Upper lobe of left lung (tissue), 6 donors: Measurements from ENCODE around the gene TMEM44. TPM values are rescaled to one million over a fixed set of nuclear protein-coding genes. Genes with fewer than 3 reads are reported as not detected.

Experiments
- ATAC-seq, 2 donors: fragments of 200-7000 bp; cut with Tn5 transposase; one replicate each; pipeline ENCODE4 v1.9.1; 2022; ENCODE audit warnings: mild to moderate bottlenecking in 2 of 2, moderate library complexity in 2 of 2; ENCODE audit not compliant: low FRiP score in 2 of 2
- DNase-seq, 2 donors: peaks; one replicate each; pipeline ENCODE4 v3.0.0-alpha.2; 2019 to 2020
- H3K27ac ChIP-seq, 4 donors: fragments of 200-600 bp; sonication (generic); one replicate each; pipeline ENCODE4 v1.5.1; 2016 to 2019
- H3K27me3 ChIP-seq, 4 donors: fragments of 200-600 bp; sonication (generic); one replicate each; pipeline ENCODE4 v1.5.1; 2017 to 2019
- H3K36me3 ChIP-seq, 4 donors: fragments of 200-600 bp; sonication (generic); one replicate each; pipeline ENCODE4 v1.5.1; 2016 to 2019
- H3K4me1 ChIP-seq, 4 donors: fragments of 200-600 bp; sonication (generic); one replicate each; pipeline ENCODE4 v1.5.1; 2018 to 2019
- H3K4me3 ChIP-seq, 4 donors: fragments of 200-600 bp; sonication (generic); one replicate each; pipeline ENCODE4 v1.5.1; 2017 to 2019; ENCODE audit warnings: mild to moderate bottlenecking in 2 of 4, moderate library complexity in 1 of 4
- H3K9me3 ChIP-seq, 4 donors: fragments of 200-600 bp; sonication (generic); one replicate each; pipeline ENCODE4 v1.5.1; 2018 to 2019
- CTCF ChIP-seq, 6 experiments: fragments of 450-650 bp in 4 of 6; fragments of 200-600 bp in 2 of 6; sonication (generic) in 2 of 6; IDR thresholded peaks; one replicate each; pipeline ENCODE4 v1.5.1; 2016 to 2019; ENCODE audit warnings: antibody characterized with exemption in 6 of 6
- EP300 ChIP-seq, 4 donors: sonication (generic); formaldehyde crosslinking; IDR thresholded peaks; one replicate each; pipeline ENCODE4 v1.5.1; 2017; ENCODE audit warnings: antibody characterized with exemption in 4 of 4, control low read depth in 2 of 4
- POLR2A ChIP-seq, 4 donors: fragments of 450-650 bp; IDR thresholded peaks; one replicate each; pipeline ENCODE4 v1.5.1; 2016 to 2017; ENCODE audit warnings: antibody characterized with exemption in 4 of 4, mild to moderate bottlenecking in 2 of 4
- POLR2AphosphoS5 ChIP-seq, 2 donors: sonication (generic); formaldehyde crosslinking; IDR thresholded peaks; one replicate each; pipeline ENCODE4 v1.5.1; 2017; ENCODE audit warnings: antibody characterized with exemption in 2 of 2
- WGBS, 2 donors: methylation state at CpG; one replicate each; pipeline ENCODE4 v1.1.5; 2017 to 2018; 5-methylcytosine and 5-hydroxymethylcytosine counted together
- total RNA-seq, 6 donors: library from RNA; depleted of rRNA in 4 of 6; stranded (reverse); fragments of >200 nt in 4 of 6; gene quantifications; one replicate each; pipeline versions ENCODE4 v1.1.0 to v1.2.1, GENCODE V29; 2016 to 2021
- donor health status: DM: no; HTN: no; CAD: no; lungs with moderate emphysema.
- donor health status: DM: no; HTN: yes; CAD: no; lungs with severe emphysema.

The TMEM44 gene
- total RNA-seq, 6 donors from 2014 or later: 12.9 to 39.3 (median 22.1) TPM

GRCh38 chr3:194588236-194588635 lies 45.0 kb downstream of the TMEM44 start:
- 91 to 94% methylated on average over 12 to 13 of the region's 13 CpGs for WGBS, 2 donors
- Histone ChIP-seq H3K27ac (no peak overlapping the region), H3K9me3 (no peaks in the 10 kb centered on the region), H3K4me1 (peaks cover 6 to 20% (median 17%) of the 10 kb centered on the region in 4 donors), H3K27me3 (no peaks in the 10 kb centered on the region), H3K36me3 (peaks cover 0 to 34% (median 9%) of the 10 kb centered on the region in 4 donors), H3K4me3 (no peak overlapping the region)
- TF ChIP-seq POLR2A (IDR thresholded peaks at IDR 0.05) (no peak), CTCF (IDR thresholded peaks at IDR 0.05) (no peak), POLR2AphosphoS5 (IDR thresholded peaks at IDR 0.05) (no peak)
- DNase-seq (no peak), ATAC-seq (no peak)

DNA sequence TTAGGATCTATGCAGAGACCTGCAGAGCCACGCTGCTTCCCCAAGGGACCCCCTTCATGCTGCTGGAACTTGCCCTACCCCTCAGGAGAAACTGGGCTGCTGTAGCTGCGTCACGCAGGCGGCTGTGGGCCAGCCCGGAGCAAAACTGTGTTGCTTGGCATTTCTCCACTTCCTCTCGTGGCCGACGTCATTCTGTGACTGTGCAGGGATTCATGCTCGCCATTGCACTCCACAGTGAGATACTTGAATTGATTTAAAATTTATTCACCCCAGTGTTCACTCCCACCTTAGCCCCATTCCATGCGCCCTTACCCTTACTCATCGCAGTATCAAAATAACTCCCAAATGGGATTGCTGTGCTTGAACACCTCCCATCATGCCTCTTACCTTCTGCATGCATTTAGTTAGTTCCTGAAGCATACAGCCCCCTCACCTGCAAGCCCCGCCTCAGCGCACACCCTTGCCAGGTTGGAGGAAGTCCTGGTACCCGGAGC lies 45.7 kb downstream of the TMEM44 start:
- DNase-seq (peak; percentile 61 to 62), ATAC-seq (peak in 1 of 2 donors; percentile 59)
- 62 to 74% methylated on average over 14 of the region's 14 CpGs for WGBS, 2 donors

DNA sequence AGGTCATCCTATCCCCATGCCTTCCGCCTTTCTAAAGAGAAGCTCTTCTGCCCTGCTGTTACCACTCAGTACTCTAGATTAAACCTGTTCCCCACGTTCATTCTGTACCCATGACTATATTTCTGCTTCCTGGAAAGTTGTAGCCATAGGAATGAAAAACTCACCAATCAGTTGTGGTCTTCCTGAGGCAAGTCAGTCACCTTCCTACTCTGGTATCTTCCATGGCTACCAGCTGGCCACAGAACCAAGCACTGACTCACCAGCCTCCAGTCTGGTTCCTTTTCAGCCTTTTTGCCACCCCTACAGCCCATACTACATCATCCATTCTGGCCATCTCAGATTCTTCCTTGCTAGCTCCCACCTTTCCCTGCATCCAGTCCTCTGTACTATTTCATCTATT lies 46.4 kb downstream of the TMEM44 start:
- H3K4me1 ChIP-seq: peaks cover 6 to 20% (median 17%) of the 10 kb centered on the region in 4 donors
- ATAC-seq: no peak
- H3K27ac ChIP-seq: peak overlapping the region in 3 of 4 donors; percentile 32 to 52 (median 49)
- no peaks in the 10 kb centered on the region for H3K27me3 ChIP-seq
- DNase-seq: no peak
- H3K9me3 ChIP-seq: no peaks in the 10 kb centered on the region
- WGBS, 2 donors: 65 to 85% methylated on average over 2 of the region's 2 CpGs
- H3K36me3 ChIP-seq: peaks cover 0 to 34% (median 9%) of the 10 kb centered on the region in 4 donors
- TF ChIP-seq POLR2AphosphoS5 (IDR thresholded peaks at IDR 0.05) (peak in 1 of 2 donors; percentile 13), POLR2A (IDR thresholded peaks at IDR 0.05) (peak in 1 of 4 donors; percentile 12), CTCF (IDR thresholded peaks at IDR 0.05) (no peak)
- no peak overlapping the region for H3K4me3 ChIP-seq

More for the DNA sequence above, 45.7 kb downstream of the TMEM44 start:
- Histone ChIP-seq H3K27me3 (no peaks in the 10 kb centered on the region), H3K27ac (peak overlapping the region in 2 of 4 donors; percentile 32 to 52), H3K36me3 (peaks cover 0 to 34% (median 9%) of the 10 kb centered on the region in 4 donors), H3K4me1 (peaks cover 6 to 20% (median 17%) of the 10 kb centered on the region in 4 donors), H3K4me3 (no peak overlapping the region), H3K9me3 (no peaks in the 10 kb centered on the region)
- no peak for TF ChIP-seq POLR2AphosphoS5 (IDR thresholded peaks at IDR 0.05)
- no peak for TF ChIP-seq CTCF (IDR thresholded peaks at IDR 0.05)
- TF ChIP-seq EP300 (IDR thresholded peaks at IDR 0.05): no peak
- TF ChIP-seq POLR2A (IDR thresholded peaks at IDR 0.05): no peak

- no peak for TF ChIP-seq POLR2AphosphoS5 (IDR thresholded peaks at IDR 0.05)
- no peak for TF ChIP-seq POLR2A (IDR thresholded peaks at IDR 0.05)
- TF ChIP-seq CTCF (IDR thresholded peaks at IDR 0.05): no peak
- TF ChIP-seq EP300 (IDR thresholded peaks at IDR 0.05): no peak
- Histone ChIP-seq H3K4me3 (no peak overlapping the region), H3K27me3 (no peaks in the 10 kb centered on the region), H3K27ac (no peak overlapping the region), H3K36me3 (peaks cover 0 to 34% (median 9%) of the 10 kb centered on the region in 4 donors), H3K4me1 (peaks cover 6 to 20% (median 17%) of the 10 kb centered on the region in 4 donors), H3K9me3 (no peaks in the 10 kb centered on the region)
- DNase-seq (no peak), ATAC-seq (no peak)
- 82 to 87% methylated on average over 5 of the region's 5 CpGs for WGBS, 2 donors
These were observed 47.3 kb downstream of the TMEM44 start for GRCh38 chr3:194585880-194586281.

DNA sequence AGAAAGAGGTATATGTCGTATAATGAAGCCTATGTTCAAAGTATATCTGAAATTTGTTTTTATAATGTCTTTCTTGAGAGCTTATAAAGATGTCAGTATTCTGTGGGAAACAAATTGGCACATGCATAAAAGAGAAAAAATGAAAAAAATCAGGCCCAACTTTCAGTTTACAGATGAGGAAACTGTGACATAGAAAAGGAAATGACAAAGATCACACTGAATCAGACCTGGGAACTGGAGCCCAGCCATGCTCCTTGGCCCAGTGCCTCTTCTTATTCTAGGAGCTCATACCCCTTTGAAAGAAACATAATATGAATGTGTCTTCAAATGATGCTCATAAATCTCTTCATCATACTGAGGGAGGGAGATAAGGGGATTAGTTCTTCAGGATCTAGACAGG lies 48.4 kb downstream of the TMEM44 start:
- no peak for DNase-seq
- 86 to 93% methylated on average over 1 of the region's 1 CpG for WGBS, 2 donors
- Histone ChIP-seq H3K27me3 (no peaks in the 10 kb centered on the region), H3K27ac (peak overlapping the region in 3 of 4 donors; percentile 93 to 97 (median 95)), H3K4me1 (peaks cover 6 to 21% (median 17%) of the 10 kb centered on the region in 4 donors), H3K36me3 (peaks cover 0 to 27% (median 8%) of the 10 kb centered on the region in 4 donors), H3K9me3 (no peaks in the 10 kb centered on the region), H3K4me3 (peak overlapping the region in 3 of 4 donors; percentile 67 to 91 (median 83))
- no peak for TF ChIP-seq CTCF (IDR thresholded peaks at IDR 0.05)
- no peak for TF ChIP-seq EP300 (IDR thresholded peaks at IDR 0.05)
- no peak for ATAC-seq
